VCaP (cell line): ENCODE results near the gene ANKRA2.

ENCODE experiments used
- H3K27ac ChIP-seq: fragments of 450-650 bp; 2 replicates; pipeline ENCODE4 v1.5.1; 2017
- TF ChIP-seq, protein P1 (sequence below): fragments of 450-650 bp; conservative IDR thresholded peaks from 2 replicates; pipeline ENCODE4 v1.5.1; 2017; ENCODE audit warnings: mild to moderate bottlenecking, moderate library complexity

Gene ANKRA2

DNA sequence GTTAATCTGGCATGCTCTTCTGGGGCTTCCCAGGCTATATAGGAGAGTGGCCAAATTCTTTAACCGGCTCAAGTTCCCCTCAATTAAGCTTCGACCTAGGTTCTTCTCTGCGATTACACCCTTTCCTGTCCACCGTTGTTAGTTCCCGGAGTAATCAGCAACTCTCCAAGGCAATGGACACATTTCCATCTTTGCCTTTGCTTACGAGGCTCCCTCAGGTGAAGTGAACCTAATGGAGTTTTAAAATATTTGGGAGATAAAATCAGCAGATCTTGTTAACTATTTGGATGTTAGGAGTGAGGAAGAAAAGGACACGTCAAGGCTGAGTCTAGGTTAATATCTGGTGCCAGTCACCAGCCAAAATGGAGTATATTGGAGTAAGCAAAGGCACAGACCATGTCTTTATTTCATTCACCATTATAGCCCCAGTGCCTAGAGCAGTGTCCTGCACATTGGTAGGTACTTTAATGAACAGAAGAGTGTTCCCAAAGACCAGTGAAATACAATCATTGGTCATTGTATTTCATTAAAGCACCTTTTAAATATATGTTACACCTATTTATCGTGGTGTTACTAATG is 619 bp upstream of the ANKRA2 start:
- TF ChIP-seq, protein P1, sequence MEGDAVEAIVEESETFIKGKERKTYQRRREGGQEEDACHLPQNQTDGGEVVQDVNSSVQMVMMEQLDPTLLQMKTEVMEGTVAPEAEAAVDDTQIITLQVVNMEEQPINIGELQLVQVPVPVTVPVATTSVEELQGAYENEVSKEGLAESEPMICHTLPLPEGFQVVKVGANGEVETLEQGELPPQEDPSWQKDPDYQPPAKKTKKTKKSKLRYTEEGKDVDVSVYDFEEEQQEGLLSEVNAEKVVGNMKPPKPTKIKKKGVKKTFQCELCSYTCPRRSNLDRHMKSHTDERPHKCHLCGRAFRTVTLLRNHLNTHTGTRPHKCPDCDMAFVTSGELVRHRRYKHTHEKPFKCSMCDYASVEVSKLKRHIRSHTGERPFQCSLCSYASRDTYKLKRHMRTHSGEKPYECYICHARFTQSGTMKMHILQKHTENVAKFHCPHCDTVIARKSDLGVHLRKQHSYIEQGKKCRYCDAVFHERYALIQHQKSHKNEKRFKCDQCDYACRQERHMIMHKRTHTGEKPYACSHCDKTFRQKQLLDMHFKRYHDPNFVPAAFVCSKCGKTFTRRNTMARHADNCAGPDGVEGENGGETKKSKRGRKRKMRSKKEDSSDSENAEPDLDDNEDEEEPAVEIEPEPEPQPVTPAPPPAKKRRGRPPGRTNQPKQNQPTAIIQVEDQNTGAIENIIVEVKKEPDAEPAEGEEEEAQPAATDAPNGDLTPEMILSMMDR: no peak

DNA sequence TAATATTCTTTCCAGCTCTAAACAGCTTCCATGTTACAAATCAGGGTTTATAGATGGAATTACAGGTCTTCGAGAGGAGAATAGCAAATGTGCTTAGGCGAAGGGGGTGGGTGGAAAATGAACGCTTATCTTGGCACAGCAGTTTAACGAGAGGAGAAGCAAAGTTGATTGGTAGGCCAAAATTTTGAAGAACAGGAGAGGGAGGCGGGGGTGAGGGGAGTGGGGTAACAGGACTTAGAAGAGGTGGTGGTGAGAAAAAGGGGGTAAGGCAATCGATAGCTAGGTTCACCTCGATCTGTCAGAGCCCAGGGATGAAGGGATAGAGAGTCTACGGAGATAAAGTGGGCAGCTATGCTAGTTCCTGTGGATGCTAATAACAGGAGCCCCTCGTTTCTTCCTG is 764 bp downstream of the ANKRA2 start:
- peak overlapping the region; percentile 87 for H3K27ac ChIP-seq
- TF ChIP-seq, protein P1: no peak

More for the DNA sequence above, 619 bp upstream of the ANKRA2 start:
- peak overlapping the region; percentile 87 for H3K27ac ChIP-seq

DNA sequence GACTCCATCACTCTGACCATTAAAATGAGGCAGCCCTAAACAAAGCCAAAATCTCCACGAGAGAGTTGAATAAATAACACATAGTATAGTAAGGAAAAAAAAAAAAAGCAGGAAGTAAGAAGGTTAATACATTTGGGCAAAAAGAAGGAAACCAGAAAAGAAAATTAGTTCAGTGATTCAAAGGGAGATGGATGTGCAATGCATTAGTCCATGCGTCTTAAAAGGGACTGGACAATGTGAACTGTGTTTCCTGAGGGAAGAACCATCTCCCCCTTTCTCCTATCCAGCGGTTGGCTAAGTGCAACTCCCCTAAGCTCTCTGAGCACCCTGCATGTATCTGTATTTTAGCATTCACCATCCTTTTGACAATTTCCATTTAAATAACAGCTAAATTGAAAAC is 1.4 kb downstream of the ANKRA2 start:
- TF ChIP-seq, protein P1: no peak
- H3K27ac ChIP-seq: peak overlapping the region; percentile 87

DNA sequence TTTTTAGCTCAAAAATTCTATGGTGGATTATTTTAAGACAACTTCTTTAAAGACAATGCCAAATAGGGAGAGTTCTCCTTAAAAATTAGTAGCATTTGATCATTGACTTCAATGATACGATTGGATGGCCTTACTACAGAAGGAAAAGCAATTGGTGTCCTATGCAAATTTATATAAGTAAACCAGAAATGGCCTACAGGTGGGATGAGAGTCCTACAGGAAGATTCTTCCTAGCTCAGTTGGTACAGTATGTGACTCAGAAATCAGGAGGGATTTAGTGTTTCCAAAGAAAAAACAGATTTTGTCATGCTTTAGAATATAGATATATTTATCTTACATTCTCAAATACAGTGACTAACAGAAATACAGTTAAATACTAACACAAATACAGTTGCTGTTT is 6.5 kb downstream of the ANKRA2 start:
- no peak overlapping the region for H3K27ac ChIP-seq
- TF ChIP-seq, protein P1: no peak

DNA sequence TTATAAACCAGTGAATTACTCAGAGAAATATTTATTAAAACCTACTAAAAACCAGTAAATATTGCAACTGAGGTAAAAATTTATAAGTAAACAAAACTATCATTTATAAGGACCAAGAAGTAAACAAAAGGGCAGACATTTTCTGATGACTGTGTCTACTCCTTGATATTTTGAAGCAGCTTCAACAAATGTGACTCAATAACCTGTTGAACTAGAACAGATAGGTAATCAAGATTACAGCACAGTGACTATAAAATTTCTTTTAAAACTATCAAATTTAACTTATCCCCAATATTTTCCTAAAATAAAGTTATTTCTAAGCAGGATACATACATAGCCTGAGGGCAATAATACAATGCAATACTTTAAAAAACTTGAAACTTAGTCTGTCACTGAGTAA is 12.8 kb downstream of the ANKRA2 start:
- no peak overlapping the region for H3K27ac ChIP-seq
- TF ChIP-seq, protein P1: no peak

DNA sequence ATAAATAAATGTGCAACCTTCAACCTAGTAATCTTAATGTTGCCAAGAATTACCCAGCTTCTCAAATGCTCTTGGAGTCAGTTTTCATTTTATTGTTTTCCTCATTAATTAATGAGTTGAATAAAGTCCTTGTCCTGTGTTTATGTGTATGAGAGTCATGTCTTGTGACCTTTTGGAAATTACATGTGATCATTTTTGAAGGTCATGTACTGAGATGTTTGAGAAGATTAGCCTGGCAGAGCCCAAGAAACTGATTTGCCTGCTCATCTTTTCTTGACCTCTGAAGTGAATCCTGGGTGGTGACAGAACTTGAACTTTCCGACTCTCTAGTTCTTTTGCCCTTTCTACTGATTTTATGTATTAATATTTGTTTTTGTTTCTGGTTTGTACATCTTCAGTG is 15.4 kb downstream of the ANKRA2 start:
- TF ChIP-seq, protein P1: no peak
- H3K27ac ChIP-seq: no peak overlapping the region; the same call in 1 of the 2 replicates

DNA sequence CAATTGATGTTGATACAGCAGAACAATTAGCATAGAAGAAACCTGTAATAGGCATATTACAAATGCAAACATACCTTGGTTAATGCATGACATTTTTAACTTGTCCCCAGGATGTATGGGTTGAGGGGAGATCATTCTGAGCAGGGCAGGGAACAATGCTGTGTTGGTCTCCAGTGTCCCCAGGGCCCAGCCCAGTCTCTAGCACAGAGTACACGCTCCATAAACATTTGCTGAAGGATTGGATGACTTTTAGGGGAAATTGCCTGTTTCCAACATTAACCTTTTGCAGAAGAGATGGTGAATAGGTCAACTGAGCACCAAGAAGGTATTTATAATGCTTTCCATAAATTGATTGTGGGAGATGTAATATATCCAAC is 20.0 kb downstream of the ANKRA2 start:
- peak overlapping the region; percentile 88 for H3K27ac ChIP-seq
- TF ChIP-seq, protein P1: no peak
